Right lobe of liver (tissue), 6 donors: Measurements from ENCODE around the gene MROH8. TPM values are rescaled to one million over a fixed set of nuclear protein-coding genes. Genes with fewer than 3 reads are reported as not detected.

ENCODE experiments used
- ATAC-seq, 4 donors: fragments of 200-7000 bp; cut with Tn5 transposase; one replicate each; pipeline ENCODE4 v1.9.1; 2020; ENCODE audit warnings: mild to moderate bottlenecking in 4 of 4, moderate library complexity in 4 of 4
- DNase-seq, 3 donors: peaks; one replicate each; pipeline ENCODE4 v3.0.0-alpha.2; 2020
- H3K27ac ChIP-seq, 3 donors: fragments of 200-600 bp; one replicate each; pipeline ENCODE4 v1.8.0; 2022
- H3K27me3 ChIP-seq, 2 donors: fragments of 200-600 bp; one replicate each; pipeline ENCODE4 v1.8.0; 2022
- H3K36me3 ChIP-seq, 4 donors: fragments of 200-600 bp; sonication (generic) in 1 of 4; one replicate each; pipeline versions ENCODE4 v1.5.1 to v1.8.0; 2017 to 2022; ENCODE audit warnings: control low read depth in 1 of 4
- H3K4me1 ChIP-seq, 4 donors: fragments of 200-600 bp; sonication (generic) in 1 of 4; one replicate each; pipeline versions ENCODE4 v1.5.1 to v1.8.0; 2017 to 2022; ENCODE audit warnings: control low read depth in 1 of 4
- H3K4me3 ChIP-seq, 3 donors: fragments of 200-600 bp; one replicate each; pipeline ENCODE4 v1.8.0; 2022
- H3K9me3 ChIP-seq, 4 donors: fragments of 200-600 bp; sonication (generic) in 1 of 4; one replicate each; pipeline versions ENCODE4 v1.5.1 to v1.8.0; 2017 to 2022; ENCODE audit warnings: control low read depth in 1 of 4
- POLR2A ChIP-seq: fragments of 450-650 bp; IDR thresholded peaks from one replicate; pipeline ENCODE4 v1.6.1; 2017; ENCODE audit warnings: antibody characterized with exemption, mild to moderate bottlenecking
- WGBS: methylation state at CpG from one replicate; pipeline ENCODE4 v1.1.6; 2018; ENCODE audit warnings: low coverage, low lambda C conversion rate; ENCODE audit not compliant: insufficient coverage; ENCODE audit errors: missing lambda C conversion rate; 5-methylcytosine and 5-hydroxymethylcytosine counted together
- intact Hi-C, 2 donors: fragments of 100-400 bp; cut with DNase I; formaldehyde crosslinking; loops; one replicate each; pipeline versions ENCODE4 v1.11.2 to v1.14.1; 2022
- total RNA-seq, 6 experiments: library from RNA; depleted of rRNA in 2 of 6; stranded (reverse); fragments of >200 nt in 2 of 6; fragmentation: NEBNext Ultra II Directional in 3 of 6; extraction: Animal tissue kit (Norgen Biotek cat#: 25700) in 3 of 6; gene quantifications; one replicate each; pipeline versions ENCODE4 v1.1.0 to v1.2.4, GENCODE V29; 2016 to 2023
- TF ChIP-seq, protein P1 (sequence below), 4 donors: fragments of 200-600 bp in 3 of 4; fragments of 450-650 bp in 1 of 4; IDR thresholded peaks; one replicate each; pipeline versions ENCODE4 v1.5.1 to v1.8.0; 2016 to 2022; ENCODE audit warnings: antibody characterized with exemption in 4 of 4, mild to moderate bottlenecking in 2 of 4
- donor health status: DM: no; HTN: yes; CAD: no.
- donor health status: DM: no; HTN: no; CAD: no.
- donor health status: DM: no; HTN: no; CAD: no.
- donor health status: DM: no; HTN: yes; CAD: no.
- donor health status: DM: no; HTN: yes; CAD: no.

MROH8 gene
- total RNA-seq, 6 experiments from 2014 or later, result 1.1 to 5.2 (median 2.2) TPM

DNA sequence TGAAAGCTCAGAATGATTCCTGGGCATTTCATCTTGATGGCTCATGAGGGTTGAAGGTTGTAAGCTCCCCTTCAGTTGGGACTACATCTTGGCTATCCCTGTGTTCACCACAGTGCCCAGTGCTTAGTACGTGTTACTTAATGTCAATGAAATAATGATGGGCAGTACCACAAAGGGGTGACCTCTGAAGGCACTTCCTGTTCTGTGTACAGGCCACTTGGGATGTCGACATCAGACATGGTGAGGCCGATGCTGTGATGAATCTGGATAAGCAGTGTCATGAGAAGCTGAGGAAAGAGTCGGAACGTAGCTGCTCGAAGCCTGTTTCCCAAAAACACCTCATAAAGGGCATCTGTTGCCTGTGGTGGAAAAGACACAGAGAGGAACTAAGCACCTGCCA is 55.9 kb downstream of the MROH8 start:
- Histone ChIP-seq H3K27ac (no peak overlapping the region), H3K27me3 (no peaks in the 10 kb centered on the region), H3K4me1 (no peaks in the 10 kb centered on the region), H3K36me3 (no peaks in the 10 kb centered on the region), H3K4me3 (no peak overlapping the region), H3K9me3 (no peaks in the 10 kb centered on the region)
- no peak for DNase-seq
- TF ChIP-seq POLR2A, result no peak
- TF ChIP-seq, protein P1, sequence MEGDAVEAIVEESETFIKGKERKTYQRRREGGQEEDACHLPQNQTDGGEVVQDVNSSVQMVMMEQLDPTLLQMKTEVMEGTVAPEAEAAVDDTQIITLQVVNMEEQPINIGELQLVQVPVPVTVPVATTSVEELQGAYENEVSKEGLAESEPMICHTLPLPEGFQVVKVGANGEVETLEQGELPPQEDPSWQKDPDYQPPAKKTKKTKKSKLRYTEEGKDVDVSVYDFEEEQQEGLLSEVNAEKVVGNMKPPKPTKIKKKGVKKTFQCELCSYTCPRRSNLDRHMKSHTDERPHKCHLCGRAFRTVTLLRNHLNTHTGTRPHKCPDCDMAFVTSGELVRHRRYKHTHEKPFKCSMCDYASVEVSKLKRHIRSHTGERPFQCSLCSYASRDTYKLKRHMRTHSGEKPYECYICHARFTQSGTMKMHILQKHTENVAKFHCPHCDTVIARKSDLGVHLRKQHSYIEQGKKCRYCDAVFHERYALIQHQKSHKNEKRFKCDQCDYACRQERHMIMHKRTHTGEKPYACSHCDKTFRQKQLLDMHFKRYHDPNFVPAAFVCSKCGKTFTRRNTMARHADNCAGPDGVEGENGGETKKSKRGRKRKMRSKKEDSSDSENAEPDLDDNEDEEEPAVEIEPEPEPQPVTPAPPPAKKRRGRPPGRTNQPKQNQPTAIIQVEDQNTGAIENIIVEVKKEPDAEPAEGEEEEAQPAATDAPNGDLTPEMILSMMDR (IDR thresholded peaks at IDR 0.05), result no peak
- 63% methylated on average over 6 of the region's 6 CpGs for WGBS
- ATAC-seq, result peak; percentile 32 to 47 (median 41)
- intact Hi-C loops, result no loop called here

DNA sequence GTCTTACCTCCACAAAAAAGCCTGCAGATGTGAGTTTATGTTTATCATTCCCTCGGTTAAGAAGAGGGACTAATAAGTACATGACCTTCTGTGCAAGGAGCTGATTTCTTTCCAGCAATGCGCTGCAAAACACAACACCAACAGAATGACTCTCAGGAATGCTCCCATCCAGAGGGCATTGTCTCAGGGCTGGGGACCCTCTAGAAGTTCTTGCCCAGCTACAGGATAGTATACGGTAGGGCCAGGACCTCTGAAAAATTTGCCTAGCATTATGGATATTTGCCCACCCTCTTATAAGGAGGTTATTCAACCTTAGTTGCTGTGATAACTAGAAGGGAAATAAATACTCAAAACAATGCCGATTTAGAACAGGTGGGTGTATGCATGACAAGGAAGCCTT is 58.9 kb downstream of the MROH8 start:
- no peak for TF ChIP-seq POLR2A
- TF ChIP-seq, protein P1 (IDR thresholded peaks at IDR 0.05), result no peak
- Histone ChIP-seq H3K27ac (no peak overlapping the region), H3K27me3 (no peaks in the 10 kb centered on the region), H3K4me1 (no peaks in the 10 kb centered on the region), H3K4me3 (no peak overlapping the region), H3K36me3 (no peaks in the 10 kb centered on the region), H3K9me3 (no peaks in the 10 kb centered on the region)
- intact Hi-C loops, result no loop called here
- WGBS, result 85% methylated on average over 4 of the region's 4 CpGs
- no peak for ATAC-seq
- DNase-seq, result no peak

- no peaks in the 10 kb centered on the region for H3K4me1 ChIP-seq
- ATAC-seq (no peak), DNase-seq (no peak)
- no peak overlapping the region for H3K4me3 ChIP-seq
- H3K27me3 ChIP-seq, result no peaks in the 10 kb centered on the region
- WGBS, result 90% methylated on average over 7 of the region's 7 CpGs
- H3K36me3 ChIP-seq, result no peaks in the 10 kb centered on the region
- no peaks in the 10 kb centered on the region for H3K9me3 ChIP-seq
- no peak overlapping the region for H3K27ac ChIP-seq
- intact Hi-C loops, result no loop called here
- no peak for TF ChIP-seq POLR2A
Measured at GRCh38 chr20:37119356-37120036, 59.9 kb downstream of the MROH8 start.

- Histone ChIP-seq H3K36me3 (no peaks in the 10 kb centered on the region), H3K9me3 (no peaks in the 10 kb centered on the region), H3K4me3 (no peak overlapping the region), H3K27me3 (no peaks in the 10 kb centered on the region), H3K4me1 (no peaks in the 10 kb centered on the region), H3K27ac (no peak overlapping the region)
- DNase-seq (no peak), ATAC-seq (no peak)
- 88% methylated on average over 6 of the region's 8 CpGs for WGBS
- intact Hi-C loops, result no loop called here
- TF ChIP-seq POLR2A, result no peak
Measured at GRCh38 chr20:37114012-37114411, 65.3 kb downstream of the MROH8 start.

DNA sequence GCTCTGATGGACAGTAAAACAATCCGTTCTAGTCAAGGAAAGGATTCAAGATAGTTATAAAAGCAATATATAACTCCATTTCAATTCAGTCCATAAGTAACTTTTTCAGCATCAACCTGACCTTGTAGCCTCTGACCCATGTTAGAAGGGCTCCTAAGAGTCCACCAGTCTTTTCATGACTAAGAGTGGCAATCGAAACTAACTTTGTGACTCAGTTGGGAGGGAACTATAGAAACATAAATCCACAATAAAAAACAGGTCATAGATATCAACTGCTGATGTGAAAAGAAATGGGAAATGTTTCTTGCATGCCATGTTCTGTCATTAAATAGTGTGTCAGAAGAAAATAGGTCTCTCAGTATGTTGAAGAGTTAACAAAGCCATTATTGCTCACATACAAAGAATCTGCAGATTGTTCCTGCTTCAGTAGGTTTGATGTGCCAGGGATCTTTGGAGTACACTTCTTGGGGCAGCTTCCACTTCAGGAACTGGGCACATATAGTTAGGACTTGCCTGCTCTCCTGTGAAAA is 67.4 kb downstream of the MROH8 start:
- Histone ChIP-seq H3K27ac (no peak overlapping the region), H3K9me3 (no peaks in the 10 kb centered on the region), H3K4me1 (no peaks in the 10 kb centered on the region), H3K36me3 (no peaks in the 10 kb centered on the region), H3K27me3 (no peaks in the 10 kb centered on the region), H3K4me3 (no peak overlapping the region)
- WGBS, result 69% methylated on average over 1 of the region's 2 CpGs
- no peak for ATAC-seq
- DNase-seq, result no peak
- TF ChIP-seq, protein P1 (IDR thresholded peaks at IDR 0.05), result no peak
- no peak for TF ChIP-seq POLR2A
- intact Hi-C loops, result no loop called here
